SK-N-SH (cell line): ENCODE measurements around the gene LTA4H. TPM values are rescaled to one million over a fixed set of nuclear protein-coding genes. Genes with fewer than 3 reads are reported as not detected.
A peak's percentile ranks its signal among the peaks of the same experiment; 100 is the strongest.

ENCODE experiments used
- CTCF ChIA-PET: fragments of 300-600, 350-600 bp; formaldehyde crosslinking; extraction: SDS; loops from one replicate; lab custom pipeline; 2021; lab: Yijun Ruan, JAX
- POLR2A ChIA-PET: fragments of 350-600 bp; sonication (Branson Sonifier 250); formaldehyde crosslinking; extraction: SDS; loops from one replicate; lab custom pipeline; 2020; ENCODE audit warnings: antibody characterized with exemption, inconsistent platforms; lab: Yijun Ruan, JAX
- DNase-seq: peaks from one replicate; pipeline ENCODE4 v3.0.0; 2012
- H2AFZ ChIP-seq: fragments of 200-600 bp; sonication (generic); 2 replicates; pipeline ENCODE4 v1.8.1; 2016; ENCODE audit warnings: antibody characterized with exemption, mild to moderate bottlenecking, low read depth
- H3F3A ChIP-seq: fragments of 200-600 bp; sonication (generic); replicated peaks from 2 replicates; pipeline ENCODE3; 2016; ENCODE audit warnings: antibody characterized with exemption, mild to moderate bottlenecking; ENCODE audit not compliant: insufficient read depth
- H3K27ac ChIP-seq, 2 experiments: fragments of 200-500 bp in 1 of 2; fragments of 200-600 bp in 1 of 2; sonication (Bioruptor generic) in 1 of 2; sonication (generic), shearing (Covaris generic) in 1 of 2; 2 replicates each; pipeline versions ENCODE4 v1.5.1 to v1.6.1; 2014 to 2016; ENCODE audit warnings: low read depth in 2 of 2, inconsistent platforms in 1 of 2, low read length in 1 of 2, mild to moderate bottlenecking in 1 of 2, mixed read lengths in 1 of 2
- H3K27me3 ChIP-seq: fragments of 200-600 bp; sonication (generic), shearing (Covaris generic); 2 replicates; pipeline ENCODE4 v1.6.1; 2016; ENCODE audit warnings: mixed run types; ENCODE audit not compliant: insufficient read depth
- H3K36me3 ChIP-seq, 2 experiments: fragments of 200-500 bp in 1 of 2; fragments of 200-600 bp in 1 of 2; sonication (Bioruptor generic) in 1 of 2; sonication (generic) in 1 of 2; replicated peaks in 1 of 2; 2 replicates each; pipeline versions ENCODE3 to v1.5.1; 2014 to 2016; ENCODE audit warnings: low read length in 1 of 2, mild to moderate bottlenecking in 1 of 2; ENCODE audit not compliant: insufficient read depth in 2 of 2, control insufficient read depth in 1 of 2
- H3K4me1 ChIP-seq, 2 experiments: fragments of 200-500 bp in 1 of 2; fragments of 200-600 bp in 1 of 2; sonication (Bioruptor generic) in 1 of 2; sonication (generic), shearing (Covaris generic) in 1 of 2; 2 replicates each; pipeline versions ENCODE4 v1.5.1 to v1.6.1; 2014 to 2016; ENCODE audit warnings: low read depth in 1 of 2, low read length in 1 of 2, mixed run types in 1 of 2; ENCODE audit not compliant: insufficient read depth in 2 of 2, control insufficient read depth in 1 of 2
- H3K4me2 ChIP-seq: fragments of 200-600 bp; sonication (generic), shearing (Covaris generic); 2 replicates; pipeline ENCODE4 v1.6.1; 2017; ENCODE audit warnings: mixed run types
- H3K4me3 ChIP-seq, 2 experiments: fragments of 200-500 bp in 1 of 2; fragments of 200-600 bp in 1 of 2; sonication (Bioruptor generic) in 1 of 2; sonication (generic), shearing (Covaris generic) in 1 of 2; 2 replicates each; pipeline versions ENCODE4 v1.5.1 to v1.8.1; 2014 to 2016; ENCODE audit warnings: low read depth in 2 of 2, inconsistent platforms in 1 of 2, low read length in 1 of 2, mild to moderate bottlenecking in 1 of 2, mixed read lengths in 1 of 2, moderate library complexity in 1 of 2
- H3K79me2 ChIP-seq: fragments of 200-600 bp; sonication (generic); 2 replicates; pipeline ENCODE4 v1.8.1; 2017; ENCODE audit warnings: mild to moderate bottlenecking; ENCODE audit not compliant: insufficient read depth
- H3K9ac ChIP-seq: fragments of 200-600 bp; sonication (generic); 2 replicates; pipeline ENCODE4 v1.6.1; 2017; ENCODE audit warnings: mixed run types
- H3K9me2 ChIP-seq: fragments of 200-600 bp; sonication (generic); 2 replicates; pipeline ENCODE4 v1.6.1; 2017; ENCODE audit warnings: mixed run types
- H3K9me3 ChIP-seq: fragments of 200-600 bp; sonication (generic); 2 replicates; pipeline ENCODE4 v1.6.1; 2017; ENCODE audit warnings: mixed run types, mild to moderate bottlenecking, moderate library complexity
- H4K20me1 ChIP-seq: fragments of 200-600 bp; sonication (generic); 2 replicates; pipeline ENCODE4 v1.6.1; 2017; ENCODE audit warnings: mild to moderate bottlenecking, mixed run types; ENCODE audit not compliant: insufficient read depth
- FOSL2 ChIP-seq: IDR thresholded peaks from 2 replicates; pipeline ENCODE4 v1.4.0; 2012; ENCODE audit warnings: low read depth, mild to moderate bottlenecking, moderate library complexity, borderline replicate concordance
- FOXJ3 ChIP-seq: sonication (generic); formaldehyde crosslinking; IDR thresholded peaks from 2 replicates; pipeline ENCODE4 v1.5.1; 2020; ENCODE audit warnings: mild to moderate bottlenecking, missing genetic modification reagents
- GATA2 ChIP-seq: sonication (generic); formaldehyde crosslinking; IDR thresholded peaks from 2 replicates; pipeline ENCODE4 v1.5.0; 2020; ENCODE audit warnings: mild to moderate bottlenecking, missing genetic modification reagents
- JUND ChIP-seq: IDR thresholded peaks from 2 replicates; pipeline ENCODE4 v1.4.0; 2012
- MEF2A ChIP-seq: IDR thresholded peaks from 2 replicates; pipeline ENCODE4 v1.4.0; 2012; ENCODE audit warnings: low read depth, borderline replicate concordance
- MXI1 ChIP-seq: IDR thresholded peaks from 2 replicates; pipeline ENCODE4 v1.6.1; 2012; ENCODE audit warnings: mild to moderate bottlenecking, low read depth, low read length, improper control_type of control experiment
- NRF1 ChIP-seq: IDR thresholded peaks from 2 replicates; pipeline ENCODE4 v1.6.1; 2012; ENCODE audit warnings: low read depth, mild to moderate bottlenecking, low read length
- POLR2AphosphoS5 ChIP-seq: IDR thresholded peaks from 2 replicates; pipeline ENCODE4 v1.6.1; 2012; ENCODE audit warnings: low read depth, low read length
- YY1 ChIP-seq: IDR thresholded peaks from 2 replicates; pipeline ENCODE4 v1.4.0; 2012; ENCODE audit warnings: low read depth, mild to moderate bottlenecking
- WGBS: methylation state at CpG from one replicate; pipeline ENCODE4 v1.1.6; 2017; ENCODE audit warnings: low lambda C conversion rate; 5-methylcytosine and 5-hydroxymethylcytosine counted together
- polyA plus RNA-seq, 3 experiments: library from polyadenylated mRNA; depleted of rRNA; stranded (reverse); fragments of >200 nt; gene quantifications; 2 replicates each; pipeline ENCODE4 v1.2.3, GENCODE V29; 2012
- TF ChIP-seq, protein P1 (sequence below): fragments of 150-350 bp; IDR thresholded peaks from 2 replicates; pipeline ENCODE4 v1.6.1; 2017; ENCODE audit warnings: antibody characterized with exemption, low read length, low read depth, borderline replicate concordance
- TF ChIP-seq, protein P2 (sequence below): IDR thresholded peaks from 2 replicates; pipeline ENCODE4 v1.4.0; 2012; ENCODE audit warnings: low read depth
- TF ChIP-seq, protein P3 (sequence below): IDR thresholded peaks from 2 replicates; pipeline ENCODE4 v1.4.0; 2012; ENCODE audit warnings: low read depth, borderline replicate concordance

LTA4H gene
- polyA plus RNA-seq, 1 of the 3 experiments (the other 2 are of a cell fraction), result 55.9 TPM

DNA sequence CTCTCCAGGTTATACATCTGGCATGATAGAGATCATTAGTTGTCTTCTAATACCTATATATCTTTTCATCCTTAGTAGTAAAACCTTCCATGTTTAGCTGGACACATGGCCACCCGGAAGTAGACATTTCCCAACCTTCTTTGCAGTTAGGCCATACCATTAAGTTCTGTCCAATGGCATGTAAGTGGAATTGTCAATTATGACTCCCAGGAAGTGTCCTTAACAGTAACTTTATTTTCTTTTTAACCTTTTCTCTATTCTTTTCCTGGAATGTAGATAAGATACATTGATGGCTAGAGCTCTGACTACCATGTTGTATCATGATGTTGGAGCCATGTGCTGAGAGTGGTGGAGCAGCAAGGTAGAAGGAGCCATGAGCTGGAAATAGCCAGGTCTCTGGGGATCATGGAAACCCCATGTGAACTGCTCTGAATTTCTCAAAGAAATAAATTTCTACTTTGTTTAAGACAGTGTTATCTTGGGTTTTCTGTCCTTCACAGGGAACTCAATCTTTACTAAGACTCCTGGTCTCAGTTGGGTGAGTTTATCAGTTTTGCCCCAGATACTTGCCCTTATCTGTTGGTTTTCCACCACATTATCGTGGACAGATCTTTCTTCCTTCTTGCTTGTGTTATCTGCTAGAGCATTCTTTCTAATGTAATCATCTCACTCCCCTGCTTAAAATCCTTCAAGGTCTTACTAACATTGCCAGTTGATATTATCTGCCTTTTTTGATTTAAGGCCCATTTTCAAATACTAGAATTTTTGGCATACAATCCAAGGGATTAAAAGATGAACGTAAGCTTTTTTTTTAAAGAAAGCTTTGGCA, 5.1 kb upstream of the LTA4H start (continued):
- TF ChIP-seq, protein P1, sequence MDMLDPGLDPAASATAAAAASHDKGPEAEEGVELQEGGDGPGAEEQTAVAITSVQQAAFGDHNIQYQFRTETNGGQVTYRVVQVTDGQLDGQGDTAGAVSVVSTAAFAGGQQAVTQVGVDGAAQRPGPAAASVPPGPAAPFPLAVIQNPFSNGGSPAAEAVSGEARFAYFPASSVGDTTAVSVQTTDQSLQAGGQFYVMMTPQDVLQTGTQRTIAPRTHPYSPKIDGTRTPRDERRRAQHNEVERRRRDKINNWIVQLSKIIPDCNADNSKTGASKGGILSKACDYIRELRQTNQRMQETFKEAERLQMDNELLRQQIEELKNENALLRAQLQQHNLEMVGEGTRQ, result no peak
- peak; percentile 46; the same call in 1 of the 2 replicates for TF ChIP-seq JUND
- no peak for TF ChIP-seq POLR2AphosphoS5
- TF ChIP-seq, protein P2, sequence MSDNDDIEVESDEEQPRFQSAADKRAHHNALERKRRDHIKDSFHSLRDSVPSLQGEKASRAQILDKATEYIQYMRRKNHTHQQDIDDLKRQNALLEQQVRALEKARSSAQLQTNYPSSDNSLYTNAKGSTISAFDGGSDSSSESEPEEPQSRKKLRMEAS, result no peak
- no peak for TF ChIP-seq YY1
- TF ChIP-seq NRF1, result no peak
- no peak for TF ChIP-seq FOXJ3
- TF ChIP-seq GATA2 (CRISPR knock-in tag), result no peak
- no peak for TF ChIP-seq FOSL2
- TF ChIP-seq, protein P3, sequence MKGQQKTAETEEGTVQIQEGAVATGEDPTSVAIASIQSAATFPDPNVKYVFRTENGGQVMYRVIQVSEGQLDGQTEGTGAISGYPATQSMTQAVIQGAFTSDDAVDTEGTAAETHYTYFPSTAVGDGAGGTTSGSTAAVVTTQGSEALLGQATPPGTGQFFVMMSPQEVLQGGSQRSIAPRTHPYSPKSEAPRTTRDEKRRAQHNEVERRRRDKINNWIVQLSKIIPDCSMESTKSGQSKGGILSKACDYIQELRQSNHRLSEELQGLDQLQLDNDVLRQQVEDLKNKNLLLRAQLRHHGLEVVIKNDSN, result no peak
- TF ChIP-seq MEF2A, result no peak

DNA sequence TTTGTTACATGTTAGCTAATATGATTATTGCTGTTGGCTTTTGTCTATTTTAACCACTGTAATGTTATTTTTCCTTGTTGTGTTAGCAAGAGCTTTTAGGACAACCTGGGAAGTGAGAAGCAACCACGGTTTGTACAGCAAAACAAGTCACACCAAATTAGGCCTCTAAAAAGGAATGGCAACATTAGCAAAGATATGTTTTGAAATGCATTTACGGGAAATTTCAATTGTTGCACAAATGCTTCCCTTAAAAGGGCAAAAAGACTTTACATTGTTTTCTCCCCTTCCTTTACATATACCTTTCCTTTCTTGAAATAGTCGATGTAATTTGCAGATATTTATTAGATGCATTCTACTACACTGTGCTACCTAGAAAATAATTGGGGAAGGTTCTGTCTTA, 4.1 kb upstream of the LTA4H start:
- Histone ChIP-seq H3K4me2 (no peak overlapping the region), H3K9me3 (no peaks in the 10 kb centered on the region), H2AFZ (no peak overlapping the region), H3K27me3 (no peaks in the 10 kb centered on the region), H4K20me1 (no peaks in the 10 kb centered on the region), H3F3A (peaks cover 8% of the 10 kb centered on the region), H3K36me3 (no peaks in the 10 kb centered on the region), H3K4me3 (no peak overlapping the region), H3K4me1 (no peaks in the 10 kb centered on the region; a peak in 1 of 4 replicates), H3K27ac (no peak overlapping the region), H3K9ac (no peak overlapping the region), H3K9me2 (no peaks in the 10 kb centered on the region), H3K79me2 (0 out of 2 replicates have a peak, but pooled peaks cover under 1% of the 10 kb centered on the region)
- 72% methylated on average over 3 of the region's 3 CpGs for WGBS
- POLR2A ChIA-PET, result no interaction called here
- CTCF ChIA-PET, result no interaction called here
- TF ChIP-seq NRF1 (no peak), MXI1 (no peak), GATA2 (CRISPR knock-in tag) (no peak), POLR2AphosphoS5 (no peak)
- no peak for DNase-seq
